Activated naive CD8-positive, alpha-beta T cell treated with anti-CD3 and anti-CD28 coated beads, Interleukin-2, amount 50 U/mL, for 24 hours (primary cell): ENCODE results near the gene CCT4.
"Not testable (repeated sequence)": the region's sequence is repeated elsewhere in the genome, so short reads cannot be mapped to it uniquely, and the experiment has no call there.

Experiments
- ATAC-seq: fragments of 150-1000 bp; cut with Tn5 transposase; one replicate; pipeline ENCODE4 v1.10.0; 2021
- DNase-seq: peaks from one replicate; pipeline ENCODE4 v3.0.0; 2021
- H3K27ac Mint-ChIP-seq: one replicate; pipeline ENCODE4 v1.8.0; 2021; ENCODE audit warnings: mild to moderate bottlenecking, mixed read lengths
- H3K27me3 Mint-ChIP-seq: one replicate; pipeline ENCODE4 v1.8.0; 2021; ENCODE audit warnings: mixed read lengths
- H3K36me3 Mint-ChIP-seq: one replicate; pipeline ENCODE4 v1.8.0; 2021; ENCODE audit warnings: low read depth, mixed read lengths
- H3K4me1 Mint-ChIP-seq: one replicate; pipeline ENCODE4 v1.8.0; 2021; ENCODE audit warnings: mixed read lengths
- H3K4me3 Mint-ChIP-seq: one replicate; pipeline ENCODE4 v1.8.0; 2021; ENCODE audit warnings: mild to moderate bottlenecking, moderate library complexity, mixed read lengths
- H3K9me3 Mint-ChIP-seq: one replicate; pipeline ENCODE4 v1.8.0; 2021; ENCODE audit warnings: mixed read lengths

CCT4 gene, protein sequence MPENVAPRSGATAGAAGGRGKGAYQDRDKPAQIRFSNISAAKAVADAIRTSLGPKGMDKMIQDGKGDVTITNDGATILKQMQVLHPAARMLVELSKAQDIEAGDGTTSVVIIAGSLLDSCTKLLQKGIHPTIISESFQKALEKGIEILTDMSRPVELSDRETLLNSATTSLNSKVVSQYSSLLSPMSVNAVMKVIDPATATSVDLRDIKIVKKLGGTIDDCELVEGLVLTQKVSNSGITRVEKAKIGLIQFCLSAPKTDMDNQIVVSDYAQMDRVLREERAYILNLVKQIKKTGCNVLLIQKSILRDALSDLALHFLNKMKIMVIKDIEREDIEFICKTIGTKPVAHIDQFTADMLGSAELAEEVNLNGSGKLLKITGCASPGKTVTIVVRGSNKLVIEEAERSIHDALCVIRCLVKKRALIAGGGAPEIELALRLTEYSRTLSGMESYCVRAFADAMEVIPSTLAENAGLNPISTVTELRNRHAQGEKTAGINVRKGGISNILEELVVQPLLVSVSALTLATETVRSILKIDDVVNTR

DNA sequence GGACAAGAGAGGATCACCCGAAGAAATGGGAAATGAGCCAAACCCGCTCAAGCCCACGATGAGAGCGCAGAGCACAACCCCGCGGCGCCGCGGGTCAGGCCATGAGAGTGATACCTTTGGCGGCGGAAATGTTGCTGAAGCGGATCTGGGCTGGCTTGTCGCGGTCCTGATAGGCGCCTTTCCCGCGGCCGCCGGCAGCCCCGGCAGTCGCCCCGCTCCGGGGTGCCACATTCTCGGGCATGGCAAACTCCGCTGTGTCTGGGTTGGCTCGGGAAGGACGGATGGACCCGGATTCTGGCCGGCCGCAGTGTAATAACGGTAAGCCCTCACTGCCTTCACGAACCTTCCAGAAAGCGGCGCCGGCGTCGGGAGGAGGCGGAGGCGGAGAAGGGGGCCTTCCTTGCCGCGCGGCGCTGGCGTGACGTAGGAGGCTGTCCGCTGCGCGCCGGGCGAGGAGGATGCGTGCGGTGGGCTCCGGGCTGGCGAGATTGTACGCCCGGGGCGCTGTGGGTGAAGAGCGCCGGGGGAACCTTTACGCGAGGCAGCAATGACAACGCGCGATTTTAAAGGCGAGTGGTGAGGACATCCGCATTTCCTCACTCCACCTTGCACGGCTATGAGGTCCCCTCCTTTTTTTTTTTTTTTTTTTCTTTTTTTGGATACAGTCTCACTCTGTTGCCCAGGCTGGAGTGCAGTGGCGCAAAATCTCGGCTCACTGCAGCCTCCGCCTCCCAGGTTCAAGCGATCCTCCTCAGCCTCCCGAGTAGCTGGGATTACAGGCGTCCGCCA, at the start of gene CCT4:
Gene CCT4, minus strand, starts transcription at position 390 of the 789 bp plus-strand sequence. Its CDS starts 149 bp downstream, at position 241.
- Mint-ChIP-seq H3K4me3 (peak within 1 kb of the TSS; percentile 99), H3K4me1 (peaks cover 42% of the 10 kb centered on the region), H3K27ac (peak within 1 kb of the TSS; percentile 100), H3K36me3 (peaks cover 44% of the 10 kb centered on the region), H3K27me3 (no peaks in the 10 kb centered on the region), H3K9me3 (no peaks in the 10 kb centered on the region)
- ATAC-seq = peak; percentile 80
- peak; percentile 95 for DNase-seq

DNA sequence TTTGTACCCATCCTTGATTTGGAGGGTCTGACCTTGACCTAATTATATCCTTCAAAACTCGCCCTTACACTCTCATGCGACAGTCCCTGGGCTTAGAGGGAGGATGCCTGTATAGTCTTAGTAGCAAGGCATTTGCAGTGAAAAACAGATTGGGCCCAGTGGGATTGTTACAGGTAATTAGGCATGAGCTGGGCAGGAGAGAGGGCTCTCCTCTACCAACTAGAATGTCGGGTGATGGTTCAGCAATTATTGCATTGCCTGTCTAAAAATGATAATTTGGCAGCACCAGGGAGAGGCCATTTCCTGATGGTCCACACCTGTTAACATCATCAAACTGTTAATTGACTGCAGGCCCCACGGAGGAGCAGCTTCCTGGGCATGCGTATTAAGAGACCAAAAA, 49.4 kb upstream of the CCT4 start:
- no peak overlapping the region for H3K27ac Mint-ChIP-seq
- H3K36me3 Mint-ChIP-seq = no peaks in the 10 kb centered on the region
- H3K9me3 Mint-ChIP-seq = no peaks in the 10 kb centered on the region
- no peak overlapping the region for H3K4me3 Mint-ChIP-seq
- no peaks in the 10 kb centered on the region for H3K27me3 Mint-ChIP-seq
- peaks cover 1% of the 10 kb centered on the region for H3K4me1 Mint-ChIP-seq
- DNase-seq (no peak), ATAC-seq (no peak)

DNA sequence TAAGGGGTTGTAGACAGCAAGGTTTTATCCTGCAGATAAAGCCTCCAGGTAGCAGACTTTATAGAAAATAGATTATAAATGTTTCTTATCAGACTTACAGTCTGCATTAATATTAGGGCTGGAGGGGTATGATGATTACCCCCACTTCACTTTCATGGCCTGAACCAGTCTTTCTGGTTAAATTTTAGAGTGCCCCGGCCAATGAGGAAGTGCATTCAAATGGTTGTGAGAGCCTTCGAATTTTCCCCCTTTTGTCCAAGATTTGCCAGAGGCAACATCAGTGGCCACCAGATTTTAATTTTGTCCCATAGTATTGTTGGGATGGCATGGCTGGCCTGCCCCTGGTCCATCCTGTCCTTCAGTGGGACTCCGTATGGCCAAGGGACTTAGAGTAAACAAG, 48.6 kb upstream of the CCT4 start:
- DNase-seq = no peak
- no peak overlapping the region for H3K27ac Mint-ChIP-seq
- H3K36me3 Mint-ChIP-seq = no peaks in the 10 kb centered on the region
- H3K4me1 Mint-ChIP-seq = no peaks in the 10 kb centered on the region
- no peaks in the 10 kb centered on the region for H3K9me3 Mint-ChIP-seq
- H3K27me3 Mint-ChIP-seq = no peaks in the 10 kb centered on the region
- no peak for ATAC-seq
- H3K4me3 Mint-ChIP-seq = no peak overlapping the region

DNA sequence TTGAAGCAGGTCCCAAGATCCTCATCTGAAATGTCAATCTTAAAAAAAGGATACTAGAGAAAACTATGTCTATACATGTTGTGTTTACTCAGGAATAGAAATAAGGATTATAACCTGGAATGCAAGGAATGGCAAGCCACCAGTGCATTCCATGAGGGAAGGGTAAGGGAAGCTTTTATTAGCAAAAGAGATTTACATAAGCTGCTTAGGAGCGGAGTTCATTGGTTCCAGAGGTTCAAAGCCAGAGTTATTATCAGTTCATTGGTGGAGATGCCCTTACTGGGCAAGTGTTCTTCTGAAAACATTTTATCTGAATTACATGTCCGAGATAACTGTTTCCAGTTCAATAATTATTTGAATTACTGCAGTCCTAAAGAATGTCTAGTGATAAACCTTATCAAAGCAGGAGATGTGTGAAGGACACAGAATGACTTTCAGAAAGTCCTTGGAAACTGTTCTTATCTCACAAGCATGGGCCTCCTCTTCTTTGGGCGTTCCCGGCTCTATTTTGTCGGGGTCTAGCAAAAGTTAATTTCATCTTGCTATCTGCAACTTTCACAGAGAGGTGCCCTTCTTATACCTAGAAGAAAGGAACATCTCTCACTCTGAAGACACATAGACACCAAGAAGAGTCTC, 40.5 kb upstream of the CCT4 start:
- H3K4me3 Mint-ChIP-seq = no peak overlapping the region
- H3K4me1 Mint-ChIP-seq = no peaks in the 10 kb centered on the region
- H3K36me3 Mint-ChIP-seq = peaks cover 2% of the 10 kb centered on the region
- DNase-seq = no peak
- H3K27ac Mint-ChIP-seq = no peak overlapping the region
- H3K27me3 Mint-ChIP-seq = no peaks in the 10 kb centered on the region
- no peak for ATAC-seq
- H3K9me3 Mint-ChIP-seq = no peaks in the 10 kb centered on the region

DNA sequence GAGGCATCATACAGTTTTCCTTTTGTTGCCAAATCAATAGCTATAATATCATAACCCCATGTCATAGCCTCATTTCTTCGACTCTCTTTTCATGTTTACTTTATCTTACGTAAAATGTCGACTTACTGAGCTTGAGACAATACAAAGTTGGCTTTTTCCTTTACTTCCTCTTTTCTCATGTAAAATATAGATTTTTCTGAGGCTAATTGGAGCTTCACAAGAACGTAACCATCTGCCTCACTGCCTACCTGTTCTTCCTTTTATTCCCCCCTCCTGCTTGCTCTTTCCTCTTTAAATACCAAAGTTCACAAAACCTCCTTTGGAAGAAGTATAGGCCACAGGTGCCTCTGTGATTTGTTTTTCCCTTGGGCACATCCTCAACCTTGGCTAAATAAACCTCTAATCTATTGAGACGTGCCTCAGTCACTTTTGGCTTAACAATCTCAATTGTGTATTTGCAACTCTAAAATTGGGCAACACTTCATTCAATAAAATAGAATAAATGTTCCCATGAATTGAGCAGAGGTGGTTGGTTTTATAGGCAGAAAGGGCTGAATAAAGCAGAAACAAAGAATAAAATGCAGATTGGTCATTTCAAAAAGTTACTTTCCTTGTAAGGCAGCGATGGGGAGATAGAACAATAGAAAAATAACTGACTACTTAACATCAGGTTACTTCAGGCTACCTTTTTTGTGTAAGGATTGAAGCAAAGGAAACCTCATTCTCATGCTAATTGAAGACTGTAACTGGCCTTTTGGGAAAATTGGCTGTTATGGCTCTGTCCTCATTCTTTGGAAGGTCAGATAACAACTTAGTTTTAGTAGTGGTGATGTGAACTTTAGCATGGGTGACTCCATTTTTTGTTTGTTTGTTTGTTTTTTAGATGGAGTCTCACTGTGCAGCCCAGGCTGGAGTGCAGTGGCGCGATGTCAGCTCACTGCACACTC, 38.3 kb upstream of the CCT4 start:
- H3K4me1 Mint-ChIP-seq = no peaks in the 10 kb centered on the region
- ATAC-seq = no peak
- no peaks in the 10 kb centered on the region for H3K27me3 Mint-ChIP-seq
- no peak overlapping the region for H3K27ac Mint-ChIP-seq
- H3K4me3 Mint-ChIP-seq = no peak overlapping the region
- DNase-seq = no peak
- H3K9me3 Mint-ChIP-seq = no peaks in the 10 kb centered on the region
- H3K36me3 Mint-ChIP-seq = peaks cover 2% of the 10 kb centered on the region

DNA sequence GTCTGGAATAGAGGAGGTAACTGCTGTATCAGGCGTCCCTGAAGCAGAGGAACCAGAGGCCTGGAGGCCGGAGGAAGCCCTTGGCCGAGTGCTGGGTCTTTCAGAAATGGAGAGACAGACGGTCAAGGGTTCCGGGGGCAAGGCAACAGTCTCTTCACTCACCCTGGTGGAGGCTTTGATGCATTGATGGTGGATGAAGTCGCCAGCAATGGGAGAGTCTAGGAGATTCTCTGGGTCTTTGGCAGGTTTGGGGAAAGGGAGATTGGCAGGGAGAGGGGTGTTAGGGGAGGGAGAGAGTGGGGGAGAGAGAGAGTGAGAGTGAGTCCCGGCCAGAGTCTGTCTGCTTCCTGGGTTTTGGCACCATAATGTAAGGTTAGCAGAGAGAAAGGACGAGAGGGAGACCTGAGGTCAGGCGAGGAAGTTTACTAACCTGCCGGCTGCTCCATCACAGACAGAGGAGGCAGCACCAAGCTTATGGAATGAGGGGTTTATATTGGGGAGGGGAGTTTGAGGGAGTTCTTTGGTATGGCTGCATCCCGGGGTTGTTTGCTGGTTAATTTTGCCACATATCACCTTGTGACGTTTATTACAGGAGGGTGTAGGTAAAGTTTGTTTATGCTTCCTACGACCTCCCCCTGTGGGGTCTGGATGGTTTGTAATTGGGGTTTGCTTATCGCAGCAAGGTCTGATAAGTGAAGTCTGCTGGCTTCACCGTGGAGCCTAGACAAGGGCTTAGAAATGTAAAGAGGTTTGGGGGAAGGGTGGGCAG, 36.6 kb upstream of the CCT4 start:
- Mint-ChIP-seq H3K9me3 (no peaks in the 10 kb centered on the region), H3K36me3 (peaks cover 2% of the 10 kb centered on the region), H3K4me1 (no peaks in the 10 kb centered on the region), H3K27ac (no peak overlapping the region), H3K27me3 (no peaks in the 10 kb centered on the region), H3K4me3 (no peak overlapping the region)
- ATAC-seq (no peak), DNase-seq (no peak)

DNA sequence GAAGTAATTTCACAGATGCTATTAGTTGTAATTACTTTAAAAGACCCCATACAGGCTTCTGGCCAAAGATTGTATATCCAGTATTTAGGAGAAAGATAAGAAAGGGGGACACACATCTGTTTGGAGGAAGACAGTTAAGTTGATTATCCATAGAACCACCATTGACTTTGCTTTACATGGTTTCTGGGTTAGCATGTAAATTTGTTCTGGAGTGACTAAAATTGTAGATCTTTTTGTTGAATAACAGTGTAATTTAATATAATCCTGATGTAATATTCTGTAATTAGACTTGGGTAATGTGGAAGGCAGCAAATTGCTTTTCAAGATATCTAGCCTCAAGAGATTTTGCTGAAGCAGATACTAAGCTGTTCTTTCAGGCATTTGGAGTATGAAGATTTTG, 34.3 kb upstream of the CCT4 start:
- Mint-ChIP-seq H3K4me1 (no peaks in the 10 kb centered on the region), H3K27me3 (no peaks in the 10 kb centered on the region), H3K36me3 (peaks cover 2% of the 10 kb centered on the region), H3K27ac (no peak overlapping the region), H3K9me3 (no peaks in the 10 kb centered on the region), H3K4me3 (no peak overlapping the region)
- DNase-seq = no peak
- ATAC-seq = no peak

DNA sequence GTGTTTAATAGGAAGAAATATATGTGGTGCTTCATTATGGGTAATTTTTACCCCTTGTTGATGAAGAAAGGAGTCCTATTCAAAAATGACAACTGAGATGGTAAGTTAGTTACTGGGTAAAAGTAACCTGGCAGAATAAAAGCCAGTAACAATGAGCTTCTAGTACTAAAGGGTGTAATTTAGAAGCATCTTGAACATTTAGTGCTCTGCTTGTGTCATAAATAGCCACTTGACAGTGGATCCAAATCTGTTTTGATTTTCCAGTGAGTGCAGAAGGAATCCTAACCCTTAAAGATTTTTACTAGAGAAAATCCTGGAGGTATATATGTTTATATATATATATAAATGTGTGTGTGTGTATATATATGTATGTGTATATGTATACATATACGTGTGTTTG, 32.1 kb upstream of the CCT4 start:
- H3K36me3 Mint-ChIP-seq = no peaks in the 10 kb centered on the region
- DNase-seq = no peak
- no peak for ATAC-seq
- H3K9me3 Mint-ChIP-seq = no peaks in the 10 kb centered on the region
- no peak overlapping the region for H3K4me3 Mint-ChIP-seq
- no peaks in the 10 kb centered on the region for H3K4me1 Mint-ChIP-seq
- no peaks in the 10 kb centered on the region for H3K27me3 Mint-ChIP-seq
- H3K27ac Mint-ChIP-seq = no peak overlapping the region

DNA sequence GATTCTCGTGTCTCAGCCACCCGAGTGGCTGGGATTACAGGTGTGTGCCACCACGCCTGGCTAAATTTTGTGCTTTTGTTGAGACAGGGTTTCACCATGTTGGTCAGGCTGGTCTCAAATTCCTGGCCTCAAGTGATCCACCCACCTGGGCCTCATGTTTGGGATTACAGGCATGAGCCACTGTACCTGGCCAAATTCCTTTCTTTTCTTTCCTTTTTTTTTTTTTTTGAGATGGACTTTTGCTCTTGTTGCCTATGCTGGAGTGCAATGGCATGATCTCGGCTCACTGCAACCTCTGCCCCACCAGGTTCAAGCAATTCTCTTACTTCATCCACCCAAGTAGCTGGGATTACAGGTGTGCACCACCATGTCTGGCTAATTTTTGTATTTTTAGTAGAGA, 26.3 kb upstream of the CCT4 start:
- not testable (repeated sequence) for H3K27me3 Mint-ChIP-seq, H3K36me3 Mint-ChIP-seq, ATAC-seq, H3K4me1 Mint-ChIP-seq, H3K27ac Mint-ChIP-seq, H3K4me3 Mint-ChIP-seq, H3K9me3 Mint-ChIP-seq, DNase-seq

DNA sequence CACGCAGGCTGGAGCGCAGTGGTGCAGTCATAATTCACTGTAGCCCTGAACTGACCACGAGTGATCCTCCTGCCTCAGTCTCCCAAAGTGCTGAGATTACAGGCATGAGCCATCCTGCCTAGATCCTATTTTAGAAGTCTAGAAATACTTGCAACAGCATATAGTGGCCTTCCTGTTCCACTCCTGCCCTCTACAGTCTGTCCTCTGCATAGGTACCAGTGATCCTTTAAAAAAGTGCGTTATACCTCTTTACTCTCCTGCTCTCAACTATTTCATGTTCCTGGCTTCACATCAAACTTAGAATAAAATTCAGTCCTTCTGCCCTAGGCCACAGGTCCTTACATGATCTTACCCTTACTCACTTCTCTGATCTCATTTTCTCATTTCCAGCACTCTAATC, 23.1 kb upstream of the CCT4 start:
- no peaks in the 10 kb centered on the region for H3K36me3 Mint-ChIP-seq
- H3K9me3 Mint-ChIP-seq = no peaks in the 10 kb centered on the region
- no peaks in the 10 kb centered on the region for H3K27me3 Mint-ChIP-seq
- H3K4me1 Mint-ChIP-seq = peaks cover 7% of the 10 kb centered on the region
- ATAC-seq (peak; percentile 52), DNase-seq (no peak)
- no peak overlapping the region for H3K4me3 Mint-ChIP-seq
- H3K27ac Mint-ChIP-seq = no peak overlapping the region

DNA sequence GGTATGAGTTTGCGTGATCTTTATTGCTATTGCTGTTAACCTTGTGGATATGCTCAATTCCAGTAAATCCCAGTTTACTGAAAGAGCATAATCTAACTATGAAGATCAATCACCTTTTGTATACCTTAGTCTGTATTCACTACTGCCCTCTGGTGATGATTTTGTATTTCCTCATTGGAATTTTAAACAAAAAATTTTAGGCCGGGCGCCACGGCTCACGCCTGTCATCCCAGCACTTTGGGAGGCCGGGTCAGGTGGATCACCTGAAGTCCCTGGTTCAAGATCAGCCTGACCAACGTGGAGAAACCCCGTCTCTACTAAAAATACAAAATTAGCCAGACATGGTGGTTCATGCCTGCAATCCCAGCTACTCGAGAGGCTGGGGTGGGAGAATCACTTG, 22.1 kb upstream of the CCT4 start:
- Mint-ChIP-seq H3K4me3 (no peak overlapping the region), H3K36me3 (no peaks in the 10 kb centered on the region), H3K9me3 (no peaks in the 10 kb centered on the region), H3K27ac (no peak overlapping the region), H3K27me3 (no peaks in the 10 kb centered on the region), H3K4me1 (peaks cover 12% of the 10 kb centered on the region)
- no peak for DNase-seq
- ATAC-seq = no peak

DNA sequence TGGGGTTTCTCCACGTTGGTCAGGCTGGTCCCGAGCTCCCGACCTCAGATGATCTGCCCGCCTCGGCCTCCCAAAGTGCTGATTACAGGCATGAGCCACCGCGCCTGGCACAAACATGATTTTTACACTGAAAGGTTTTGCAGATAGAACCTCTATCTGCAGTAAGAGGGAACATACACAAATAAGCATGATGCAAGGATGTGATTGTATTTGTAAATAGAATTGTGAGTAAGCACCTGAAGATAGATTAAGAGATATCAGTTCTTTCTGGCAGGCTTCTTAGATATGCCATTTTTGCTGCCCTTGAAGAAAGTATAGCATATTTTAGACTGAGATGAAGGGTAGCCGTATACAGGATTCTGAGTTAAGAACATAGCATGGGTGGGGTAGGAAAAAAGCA, 20.7 kb upstream of the CCT4 start:
- peaks cover 16% of the 10 kb centered on the region for H3K4me1 Mint-ChIP-seq
- no peaks in the 10 kb centered on the region for H3K36me3 Mint-ChIP-seq
- no peak for DNase-seq
- H3K4me3 Mint-ChIP-seq = no peak overlapping the region
- no peak overlapping the region for H3K27ac Mint-ChIP-seq
- no peaks in the 10 kb centered on the region for H3K27me3 Mint-ChIP-seq
- no peak for ATAC-seq
- no peaks in the 10 kb centered on the region for H3K9me3 Mint-ChIP-seq

DNA sequence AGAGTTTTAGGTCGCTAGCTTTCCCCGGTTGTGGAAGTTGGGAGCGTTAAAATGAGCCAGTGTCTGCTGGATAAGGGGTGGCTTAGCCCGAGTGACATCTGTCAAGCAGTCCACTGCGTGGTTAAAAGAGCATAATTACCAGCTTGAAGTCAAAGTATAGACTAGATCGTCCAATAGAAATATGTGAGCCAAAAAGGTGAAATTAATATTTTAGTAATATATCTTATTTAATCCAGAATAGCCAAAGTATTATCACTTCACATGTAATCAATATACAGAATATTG, 17.7 kb upstream of the CCT4 start:
- peaks cover 16% of the 10 kb centered on the region for H3K4me1 Mint-ChIP-seq
- no peaks in the 10 kb centered on the region for H3K27me3 Mint-ChIP-seq
- ATAC-seq (peak; percentile 6), DNase-seq (no peak)
- H3K4me3 Mint-ChIP-seq = peak overlapping the region; percentile 94
- no peaks in the 10 kb centered on the region for H3K9me3 Mint-ChIP-seq
- H3K27ac Mint-ChIP-seq = peak overlapping the region; percentile 83
- no peaks in the 10 kb centered on the region for H3K36me3 Mint-ChIP-seq
